GM12891 (cell line): ENCODE results near the gene FAM90A1.

Experiments
- POLR2A ChIP-seq: IDR thresholded peaks from 2 replicates; pipeline ENCODE4 v1.6.1; 2011; ENCODE audit warnings: low read depth, low read length, control low read depth
- SPI1 ChIP-seq: IDR thresholded peaks from 2 replicates; pipeline ENCODE4 v1.6.1; 2011; ENCODE audit warnings: low read depth, low read length, control low read depth

- TF ChIP-seq POLR2A (no peak), SPI1 (no peak)
Observed at GRCh38 chr12:8226355-8226754, 1.1 kb downstream of the FAM90A1 start.
